Umbilical cord (tissue), 2 donors: ENCODE measurements around the gene CAP1. TPM values are rescaled to one million over a fixed set of nuclear protein-coding genes. Genes with fewer than 3 reads are reported as not detected.
"Not testable (repeated sequence)": the region's sequence is repeated elsewhere in the genome, so short reads cannot be mapped to it uniquely, and the experiment has no call there.

Source experiments
- DNase-seq: peaks from one replicate; pipeline ENCODE4 v3.0.0-alpha.2; 2015; ENCODE audit warnings: low spot score
- total RNA-seq: library from RNA; depleted of rRNA; stranded (reverse); fragments of >200 nt; gene quantifications from one replicate; pipeline ENCODE4 v1.2.3, GENCODE V29; 2014; ENCODE audit warnings: low replicate concordance; ENCODE audit not compliant: insufficient read depth

The CAP1 gene
- 287 TPM for total RNA-seq

- DNase-seq: peak; percentile 100
Observed at GRCh38 chr1:40040511-40041465, at the start of gene CAP1. CAP1 (plus strand) TSS chr1:40040729; CDS start chr1:40059347, 18,618 bp downstream.

- DNase-seq: no peak
Observed at GRCh38 chr1:39992234-39992633, 48.3 kb upstream of the CAP1 start.

GRCh38 chr1:39992888-39993287, 47.6 kb upstream of the CAP1 start:
- no peak for DNase-seq

GRCh38 chr1:39995973-39996393, 44.5 kb upstream of the CAP1 start:
- no peak for DNase-seq

GRCh38 chr1:39996396-39997004, 44.0 kb upstream of the CAP1 start:
- no peak for DNase-seq

GRCh38 chr1:40001456-40001855, 39.1 kb upstream of the CAP1 start:
- no peak for DNase-seq

- no peak for DNase-seq
Observed at GRCh38 chr1:40003156-40004093, 37.1 kb upstream of the CAP1 start.

GRCh38 chr1:40004857-40005256, 35.7 kb upstream of the CAP1 start:
- no peak for DNase-seq

- not testable (repeated sequence) for DNase-seq
Observed at GRCh38 chr1:40007481-40008034, 33.0 kb upstream of the CAP1 start.

GRCh38 chr1:40011198-40011597, 29.3 kb upstream of the CAP1 start:
- DNase-seq: no peak

- DNase-seq: no peak
Observed at GRCh38 chr1:40014253-40014706, 26.2 kb upstream of the CAP1 start.

- no peak for DNase-seq
Observed at GRCh38 chr1:40014812-40015594, 25.5 kb upstream of the CAP1 start.

GRCh38 chr1:40017951-40018575, 22.5 kb upstream of the CAP1 start:
- DNase-seq: no peak

- DNase-seq: no peak
Observed at GRCh38 chr1:40020447-40021085, 20.0 kb upstream of the CAP1 start.

- no peak for DNase-seq
Observed at GRCh38 chr1:40023379-40023944, 17.1 kb upstream of the CAP1 start.

- no peak for DNase-seq
Observed at GRCh38 chr1:40024671-40025070, 15.9 kb upstream of the CAP1 start.

GRCh38 chr1:40027647-40028046, 12.9 kb upstream of the CAP1 start:
- no peak for DNase-seq

- DNase-seq: no peak
Observed at GRCh38 chr1:40029608-40030007, 10.9 kb upstream of the CAP1 start.

GRCh38 chr1:40030528-40031135, 9.9 kb upstream of the CAP1 start:
- DNase-seq: no peak
